Body of pancreas (tissue), 4 donors: Measurements from ENCODE around the gene PDHA2. TPM values are rescaled to one million over a fixed set of nuclear protein-coding genes. Genes with fewer than 3 reads are reported as not detected.

ENCODE experiments used
- ATAC-seq: fragments of 150-250 bp; one replicate; pipeline ENCODE4 v1.9.1; 2016
- DNase-seq, 4 donors: peaks; one replicate each; pipeline ENCODE4 v3.0.0-alpha.2; 2019
- H3K27ac ChIP-seq, 4 donors: fragments of 200-600 bp; sonication (generic); 1 replicate in 3 of 4; 2 replicates in 1 of 4; pipeline versions ENCODE4 v1.5.1 to v1.6.1; 2016 to 2019; ENCODE audit warnings: mild to moderate bottlenecking in 1 of 4, mixed read lengths in 1 of 4, moderate library complexity in 1 of 4
- H3K27me3 ChIP-seq, 2 donors: fragments of 200-600 bp; sonication (generic); one replicate each; pipeline ENCODE4 v1.6.0; 2016; ENCODE audit warnings: mild to moderate bottlenecking in 1 of 2
- H3K36me3 ChIP-seq, 2 donors: fragments of 200-600 bp; sonication (generic); replicated peaks in 1 of 2; 2 replicates each; pipeline ENCODE4 v1.5.1; 2016; ENCODE audit warnings: low read depth in 2 of 2; ENCODE audit not compliant: insufficient read depth in 1 of 2
- H3K4me1 ChIP-seq: fragments of 200-600 bp; sonication (generic); one replicate; pipeline ENCODE4 v1.6.0; 2016
- H3K4me3 ChIP-seq, 2 donors: fragments of 200-600 bp; sonication (generic); 1 replicate in 1 of 2; 2 replicates in 1 of 2; pipeline ENCODE4 v1.5.1; 2016 to 2019
- H3K9me3 ChIP-seq, 3 donors: fragments of 200-600 bp; sonication (generic); 1 replicate in 2 of 3; 2 replicates in 1 of 3; pipeline ENCODE4 v1.5.1; 2016
- POLR2A ChIP-seq, 3 donors: fragments of 450-650 bp; IDR thresholded peaks; one replicate each; pipeline ENCODE4 v1.6.1; 2016; ENCODE audit warnings: antibody characterized with exemption in 3 of 3, mild to moderate bottlenecking in 2 of 3
- WGBS, 2 donors: methylation state at CpG; one replicate each; pipeline ENCODE4 v1.1.5; 2017; 5-methylcytosine and 5-hydroxymethylcytosine counted together
- intact Hi-C: fragments of 100-400 bp; cut with DNase I; formaldehyde crosslinking; loops from one replicate; pipeline ENCODE4 v1.15.1; 2023
- total RNA-seq, 2 donors: library from RNA; depleted of rRNA; stranded (reverse); fragments of >200 nt; gene quantifications; one replicate each; pipeline ENCODE4 v1.1.0, GENCODE V29; 2016
- TF ChIP-seq, protein P1 (sequence below), 7 experiments: fragments of 450-650 bp in 4 of 7; fragments of 200-600 bp in 3 of 7; sonication (generic) in 3 of 7; IDR thresholded peaks; one replicate each; pipeline ENCODE4 v1.5.1; 2016 to 2019; ENCODE audit warnings: antibody characterized with exemption in 7 of 7

PDHA2 gene
- total RNA-seq, 2 donors from 2014 or later = not detected

DNA sequence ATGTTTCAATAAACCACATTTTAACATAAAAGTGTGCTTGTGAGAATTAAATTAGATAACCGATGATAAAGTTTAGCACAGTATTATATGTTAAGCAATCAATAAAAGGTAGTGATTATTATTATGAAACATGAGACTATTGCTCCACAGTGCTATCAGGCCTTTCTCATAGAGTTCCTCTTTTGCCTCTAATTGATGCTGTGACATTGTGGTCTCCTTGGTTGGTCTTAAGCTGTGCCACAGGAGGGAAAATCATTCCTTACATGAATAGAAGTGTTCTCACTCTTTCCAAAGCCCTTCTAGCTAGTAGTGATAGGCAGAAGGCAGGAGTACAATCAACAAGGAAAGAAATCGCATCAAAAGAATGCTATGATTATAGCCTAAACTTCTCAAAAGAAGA is 9.2 kb upstream of the PDHA2 start:
- TF ChIP-seq POLR2A (IDR thresholded peaks at IDR 0.05) = no peak
- TF ChIP-seq, protein P1, sequence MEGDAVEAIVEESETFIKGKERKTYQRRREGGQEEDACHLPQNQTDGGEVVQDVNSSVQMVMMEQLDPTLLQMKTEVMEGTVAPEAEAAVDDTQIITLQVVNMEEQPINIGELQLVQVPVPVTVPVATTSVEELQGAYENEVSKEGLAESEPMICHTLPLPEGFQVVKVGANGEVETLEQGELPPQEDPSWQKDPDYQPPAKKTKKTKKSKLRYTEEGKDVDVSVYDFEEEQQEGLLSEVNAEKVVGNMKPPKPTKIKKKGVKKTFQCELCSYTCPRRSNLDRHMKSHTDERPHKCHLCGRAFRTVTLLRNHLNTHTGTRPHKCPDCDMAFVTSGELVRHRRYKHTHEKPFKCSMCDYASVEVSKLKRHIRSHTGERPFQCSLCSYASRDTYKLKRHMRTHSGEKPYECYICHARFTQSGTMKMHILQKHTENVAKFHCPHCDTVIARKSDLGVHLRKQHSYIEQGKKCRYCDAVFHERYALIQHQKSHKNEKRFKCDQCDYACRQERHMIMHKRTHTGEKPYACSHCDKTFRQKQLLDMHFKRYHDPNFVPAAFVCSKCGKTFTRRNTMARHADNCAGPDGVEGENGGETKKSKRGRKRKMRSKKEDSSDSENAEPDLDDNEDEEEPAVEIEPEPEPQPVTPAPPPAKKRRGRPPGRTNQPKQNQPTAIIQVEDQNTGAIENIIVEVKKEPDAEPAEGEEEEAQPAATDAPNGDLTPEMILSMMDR (IDR thresholded peaks at IDR 0.05) = no peak
- H3K4me1 ChIP-seq = no peaks in the 10 kb centered on the region
- H3K27ac ChIP-seq = no peak overlapping the region
- H3K27me3 ChIP-seq = no peaks in the 10 kb centered on the region
- H3K36me3 ChIP-seq = no peaks in the 10 kb centered on the region
- 70 to 79% methylated on average over 2 of the region's 2 CpGs for WGBS, 2 donors
- ATAC-seq = no peak
- no peaks in the 10 kb centered on the region for H3K9me3 ChIP-seq
- no peak for DNase-seq
- intact Hi-C loops = no loop called here
- no peak overlapping the region for H3K4me3 ChIP-seq

GRCh38 chr4:95831166-95831565 is 8.7 kb upstream of the PDHA2 start:
- 41 to 46% methylated on average over 4 of the region's 4 CpGs for WGBS, 2 donors
- no peak for TF ChIP-seq POLR2A (IDR thresholded peaks at IDR 0.05)
- TF ChIP-seq, protein P1 (IDR thresholded peaks at IDR 0.05) = no peak
- H3K4me3 ChIP-seq = no peak overlapping the region
- H3K4me1 ChIP-seq = no peaks in the 10 kb centered on the region
- H3K27me3 ChIP-seq = no peaks in the 10 kb centered on the region
- H3K9me3 ChIP-seq = no peaks in the 10 kb centered on the region
- ATAC-seq = no peak
- no peaks in the 10 kb centered on the region for H3K36me3 ChIP-seq
- no peak for DNase-seq
- intact Hi-C loops = no loop called here
- no peak overlapping the region for H3K27ac ChIP-seq

- H3K4me3 ChIP-seq = no peak overlapping the region
- no peaks in the 10 kb centered on the region for H3K27me3 ChIP-seq
- intact Hi-C loops = no loop called here
- no peak for ATAC-seq
- DNase-seq = no peak
- TF ChIP-seq POLR2A (IDR thresholded peaks at IDR 0.05) = no peak
- TF ChIP-seq, protein P1 (IDR thresholded peaks at IDR 0.05) = no peak
- H3K36me3 ChIP-seq = no peaks in the 10 kb centered on the region
- H3K27ac ChIP-seq = no peak overlapping the region
- no peaks in the 10 kb centered on the region for H3K4me1 ChIP-seq
- no peaks in the 10 kb centered on the region for H3K9me3 ChIP-seq
These were observed 6.1 kb upstream of the PDHA2 start for GRCh38 chr4:95833711-95834194.

DNA sequence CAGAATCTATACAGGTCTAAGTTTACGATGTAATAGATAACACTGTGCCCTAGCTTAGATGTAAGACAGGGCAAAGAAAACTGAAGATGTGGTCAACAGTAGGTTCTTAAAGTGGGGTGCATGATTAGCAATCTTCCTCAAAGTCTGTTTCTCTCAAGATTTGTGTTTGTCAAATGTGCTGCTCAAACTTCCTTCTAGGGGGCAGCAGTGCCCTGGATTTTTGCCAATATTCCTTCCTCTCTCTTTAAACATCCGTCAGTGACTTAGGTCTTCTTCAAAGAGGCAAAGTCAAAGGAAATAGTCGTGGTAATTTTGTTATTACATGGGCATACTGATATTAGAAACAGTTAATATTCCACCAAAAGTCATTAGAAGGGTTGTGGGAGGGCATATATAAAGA is 4.2 kb upstream of the PDHA2 start:
- H3K27ac ChIP-seq = no peak overlapping the region
- TF ChIP-seq POLR2A (IDR thresholded peaks at IDR 0.05) = no peak
- TF ChIP-seq, protein P1 (IDR thresholded peaks at IDR 0.05) = no peak
- H3K9me3 ChIP-seq = no peaks in the 10 kb centered on the region
- no peaks in the 10 kb centered on the region for H3K27me3 ChIP-seq
- intact Hi-C loops = no loop called here
- H3K4me1 ChIP-seq = no peaks in the 10 kb centered on the region
- ATAC-seq (no peak), DNase-seq (peak in 1 of 4 donors; percentile 7)
- WGBS, 2 donors = 30 to 32% methylated on average over 3 of the region's 3 CpGs
- H3K36me3 ChIP-seq = no peaks in the 10 kb centered on the region
- no peak overlapping the region for H3K4me3 ChIP-seq

DNA sequence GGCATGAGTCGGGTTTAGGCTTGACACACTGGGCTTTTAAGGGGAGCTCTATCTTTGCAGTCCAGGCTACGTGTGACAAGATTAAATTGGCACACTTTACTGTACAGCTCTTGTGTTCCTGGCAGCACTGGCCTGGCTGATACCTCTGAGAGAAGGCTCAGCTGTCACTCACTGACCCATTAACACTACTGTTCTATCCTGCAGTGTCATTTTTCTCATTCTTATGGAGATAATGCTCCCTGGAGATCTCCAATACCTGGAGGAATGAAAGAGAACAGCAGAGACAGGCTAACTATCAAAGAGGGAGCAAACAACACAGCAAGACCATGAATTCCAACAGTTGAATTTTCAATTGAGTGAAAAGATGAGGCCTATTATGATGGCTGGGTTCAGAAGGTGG is 1.7 kb upstream of the PDHA2 start:
- no peak for DNase-seq
- H3K27ac ChIP-seq = no peak overlapping the region
- WGBS, 2 donors = 49 to 61% methylated on average over 2 of the region's 2 CpGs
- H3K4me3 ChIP-seq = no peak overlapping the region
- H3K4me1 ChIP-seq = no peaks in the 10 kb centered on the region
- intact Hi-C loops = no loop called here
- no peak for TF ChIP-seq POLR2A (IDR thresholded peaks at IDR 0.05)
- TF ChIP-seq, protein P1 (IDR thresholded peaks at IDR 0.05) = no peak
- no peak for ATAC-seq
- H3K27me3 ChIP-seq = no peaks in the 10 kb centered on the region
- no peaks in the 10 kb centered on the region for H3K36me3 ChIP-seq
- no peaks in the 10 kb centered on the region for H3K9me3 ChIP-seq
